Stimulated activated CD8-positive, alpha-beta memory T cell treated with anti-CD3 and anti-CD28 coated beads, Interleukin-4, amount 100 ng/mL, for 48 hours (primary cell): ENCODE results near the gene KANK4.

Experiments
- DNase-seq: peaks from one replicate; pipeline ENCODE4 v3.0.0-alpha.2; 2020

Gene KANK4

GRCh38 chr1:62318756-62319544 is at the start of gene KANK4:
KANK4 (minus strand) TSS chr1:62319434; CDS start chr1:62281564, 37,870 bp downstream.
- DNase-seq = no peak

- DNase-seq = no peak
Measured at GRCh38 chr1:62368989-62369388, 49.8 kb upstream of the KANK4 start.

- no peak for DNase-seq
Measured at GRCh38 chr1:62367005-62367557, 47.8 kb upstream of the KANK4 start.

GRCh38 chr1:62364721-62365120 is 45.5 kb upstream of the KANK4 start:
- no peak for DNase-seq

- no peak for DNase-seq
Measured at GRCh38 chr1:62362926-62363325, 43.7 kb upstream of the KANK4 start.

GRCh38 chr1:62362061-62362917 is 43.1 kb upstream of the KANK4 start:
- no peak for DNase-seq

GRCh38 chr1:62361431-62361830 is 42.2 kb upstream of the KANK4 start:
- DNase-seq = no peak

- DNase-seq = no peak
Measured at GRCh38 chr1:62358665-62359373, 39.6 kb upstream of the KANK4 start.

GRCh38 chr1:62357916-62358315 is 38.7 kb upstream of the KANK4 start:
- no peak for DNase-seq

GRCh38 chr1:62356257-62356835 is 37.1 kb upstream of the KANK4 start:
- no peak for DNase-seq

- DNase-seq = no peak
Measured at GRCh38 chr1:62355095-62355494, 35.9 kb upstream of the KANK4 start.

- no peak for DNase-seq
Measured at GRCh38 chr1:62353853-62354252, 34.6 kb upstream of the KANK4 start.

- no peak for DNase-seq
Measured at GRCh38 chr1:62352387-62352786, 33.2 kb upstream of the KANK4 start.

GRCh38 chr1:62349470-62350233 is 30.4 kb upstream of the KANK4 start:
- DNase-seq = no peak

GRCh38 chr1:62346886-62347285 is 27.7 kb upstream of the KANK4 start:
- DNase-seq = no peak

GRCh38 chr1:62343911-62344310 is 24.7 kb upstream of the KANK4 start:
- no peak for DNase-seq

GRCh38 chr1:62342270-62342669 is 23.0 kb upstream of the KANK4 start:
- no peak for DNase-seq

GRCh38 chr1:62341615-62342014 is 22.4 kb upstream of the KANK4 start:
- no peak for DNase-seq

GRCh38 chr1:62341089-62341488 is 21.9 kb upstream of the KANK4 start:
- no peak for DNase-seq

- DNase-seq = no peak
Measured at GRCh38 chr1:62337706-62338631, 18.7 kb upstream of the KANK4 start.
